H7 (cell line): ENCODE measurements around the gene PTF1A. TPM values are rescaled to one million over a fixed set of nuclear protein-coding genes. Genes with fewer than 3 reads are reported as not detected.
A peak's percentile ranks its signal among the peaks of the same experiment; 100 is the strongest.

ENCODE experiments used
- DNase-seq: peaks from one replicate; pipeline ENCODE4 v3.0.0; 2012
- H3K27me3 ChIP-seq: 2 replicates; pipeline ENCODE4 v1.6.0; 2011; ENCODE audit warnings: mild to moderate bottlenecking, low read length; ENCODE audit not compliant: control insufficient read depth, insufficient read depth
- H3K36me3 ChIP-seq: replicated peaks from 2 replicates; pipeline ENCODE4 v1.5.1; 2011; ENCODE audit warnings: low read length; ENCODE audit not compliant: control insufficient read depth, insufficient read depth
- H3K4me3 ChIP-seq: 2 replicates; pipeline ENCODE4 v1.5.1; 2011; ENCODE audit warnings: low read depth, mild to moderate bottlenecking, control low read depth, low read length, moderate library complexity; ENCODE audit not compliant: insufficient read depth
- total RNA-seq: library from RNA; depleted of rRNA; stranded (reverse); fragments of >200 nt; shearing (Covaris generic); gene quantifications from 2 replicates; pipeline ENCODE4 v1.2.3, GENCODE V29; 2014

The PTF1A gene
- total RNA-seq, 1 experiment from 2014 or later = 0.38 TPM

- peaks cover 98% of the 10 kb centered on the region for H3K27me3 ChIP-seq
- no peaks in the 10 kb centered on the region for H3K36me3 ChIP-seq
- H3K4me3 ChIP-seq = no peak overlapping the region; the same call in 1 of the 2 replicates
- DNase-seq = peak; percentile 84
Observed at GRCh38 chr10:23194966-23195845, 3.1 kb downstream of the PTF1A start.

GRCh38 chr10:23195846-23196600 is 3.9 kb downstream of the PTF1A start:
- H3K4me3 ChIP-seq = no peak overlapping the region
- peaks cover 98% of the 10 kb centered on the region for H3K27me3 ChIP-seq
- DNase-seq = peak; percentile 47
- no peaks in the 10 kb centered on the region for H3K36me3 ChIP-seq

- H3K36me3 ChIP-seq = no peaks in the 10 kb centered on the region
- peaks cover 98% of the 10 kb centered on the region for H3K27me3 ChIP-seq
- peak; percentile 16 for DNase-seq
- H3K4me3 ChIP-seq = no peak overlapping the region
Observed at GRCh38 chr10:23196915-23197314, 4.8 kb downstream of the PTF1A start.

GRCh38 chr10:23197416-23197861 is 5.3 kb downstream of the PTF1A start:
- DNase-seq = peak; percentile 68
- peaks cover 98% of the 10 kb centered on the region for H3K27me3 ChIP-seq
- no peak overlapping the region for H3K4me3 ChIP-seq
- H3K36me3 ChIP-seq = no peaks in the 10 kb centered on the region

GRCh38 chr10:23198610-23198939 is 6.5 kb downstream of the PTF1A start:
- H3K36me3 ChIP-seq = no peaks in the 10 kb centered on the region
- H3K4me3 ChIP-seq = peak overlapping the region; percentile 50
- H3K27me3 ChIP-seq = peaks cover 100% of the 10 kb centered on the region
- DNase-seq = no peak

DNA sequence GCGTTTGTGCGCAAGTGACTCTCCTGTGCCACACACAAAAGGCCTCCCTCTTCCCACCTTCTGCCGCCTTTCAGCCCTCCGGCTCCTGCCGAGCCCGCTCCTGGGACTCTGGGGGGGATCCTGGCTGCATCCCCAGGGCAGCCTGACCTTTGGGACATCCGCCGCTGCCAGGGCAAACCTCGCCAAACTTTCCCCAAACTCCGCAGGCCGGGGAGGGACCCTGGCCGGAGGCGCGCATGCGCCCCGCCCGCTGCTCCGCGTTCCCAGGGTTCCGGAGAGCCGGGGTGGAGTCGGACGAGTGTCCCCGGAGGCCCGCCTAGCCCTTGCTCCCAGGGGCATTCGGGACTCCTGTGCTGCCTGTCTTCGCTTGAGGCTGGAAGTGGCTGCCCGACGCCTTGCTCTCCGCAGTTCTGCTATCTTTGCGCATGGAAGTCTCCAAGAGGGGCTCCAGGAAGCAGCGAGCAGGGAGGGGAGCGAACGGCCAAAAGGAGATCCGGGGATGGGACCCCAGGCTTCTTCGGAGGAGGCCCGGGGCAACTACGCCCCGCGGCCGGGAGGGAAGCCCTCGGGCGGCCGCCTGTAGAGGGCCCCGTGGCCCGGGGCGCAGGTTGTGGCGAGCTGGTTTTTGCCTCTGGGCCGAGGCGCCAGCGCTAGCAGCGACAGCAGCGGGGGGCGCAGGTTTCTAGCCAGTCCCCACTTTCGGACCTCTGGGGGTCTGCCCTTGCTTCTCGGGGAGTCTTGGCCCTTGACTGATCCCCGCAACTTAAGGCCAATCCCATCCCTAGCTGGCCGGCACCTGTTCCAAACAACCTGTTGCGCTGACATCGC is 7.0 kb downstream of the PTF1A start:
- Histone ChIP-seq H3K4me3 (peak overlapping the region; percentile 50), H3K36me3 (no peaks in the 10 kb centered on the region), H3K27me3 (peaks cover 100% of the 10 kb centered on the region)
- DNase-seq = peak; percentile 97

DNA sequence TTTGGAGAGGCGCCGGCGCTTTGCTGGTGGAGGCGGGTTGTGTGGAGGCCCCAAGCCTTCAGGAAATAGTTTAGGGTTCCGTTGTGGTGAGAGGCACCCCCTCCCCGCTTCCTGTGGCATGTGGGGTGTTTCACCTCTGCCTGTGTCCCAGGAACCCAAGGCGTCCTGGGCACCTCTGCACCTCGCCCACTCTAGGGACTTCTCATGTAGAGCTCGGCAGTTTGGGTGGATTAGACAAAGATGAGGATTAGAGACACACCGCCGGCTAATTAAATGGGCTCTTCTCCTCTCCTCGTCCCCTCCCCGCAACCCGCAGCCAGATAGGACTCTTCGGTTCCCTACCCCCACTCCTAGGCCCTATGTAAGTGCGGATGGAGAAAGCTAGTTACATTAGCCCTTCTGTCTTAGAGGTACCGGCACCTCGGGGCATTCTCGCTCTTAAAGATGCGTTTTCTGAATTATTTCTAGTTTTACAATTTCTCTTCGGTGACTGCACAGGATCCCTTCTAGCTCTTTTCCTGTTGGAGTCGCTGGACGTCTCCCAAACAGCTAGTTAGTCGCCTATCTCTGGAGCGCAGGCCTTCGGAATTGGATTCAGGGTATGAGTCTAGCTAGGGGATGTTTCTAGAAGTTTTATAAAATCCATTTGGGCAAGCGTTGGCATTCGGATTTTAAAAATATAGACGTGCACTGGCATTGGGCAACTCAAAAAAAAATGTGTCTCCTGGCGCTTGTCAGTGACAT is 7.8 kb downstream of the PTF1A start:
- H3K36me3 ChIP-seq = no peaks in the 10 kb centered on the region
- peak; percentile 74 for DNase-seq
- peak overlapping the region; percentile 50 for H3K4me3 ChIP-seq
- H3K27me3 ChIP-seq = peaks cover 100% of the 10 kb centered on the region

DNA sequence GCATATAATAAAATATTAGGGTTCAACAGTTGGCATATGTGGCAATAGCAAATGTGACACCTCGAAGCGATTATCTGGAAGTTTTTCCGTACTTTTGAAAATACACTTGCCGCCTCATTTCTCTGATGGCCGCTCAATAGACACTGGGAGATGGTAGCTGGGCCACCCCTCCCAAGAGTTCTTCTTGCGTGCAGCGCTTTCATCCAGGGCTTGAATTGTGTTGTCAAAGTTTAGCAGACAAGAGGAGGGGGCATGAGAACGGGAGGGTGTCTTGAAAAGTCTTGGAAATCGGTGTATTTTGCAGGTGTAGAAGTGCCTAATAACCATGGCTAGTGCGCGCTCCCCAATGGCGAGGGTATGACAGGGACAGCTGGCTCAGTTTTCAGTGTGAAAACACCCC is 8.5 kb downstream of the PTF1A start:
- no peak overlapping the region for H3K4me3 ChIP-seq
- no peaks in the 10 kb centered on the region for H3K36me3 ChIP-seq
- peak; percentile 23 for DNase-seq
- H3K27me3 ChIP-seq = peaks cover 96% of the 10 kb centered on the region

DNA sequence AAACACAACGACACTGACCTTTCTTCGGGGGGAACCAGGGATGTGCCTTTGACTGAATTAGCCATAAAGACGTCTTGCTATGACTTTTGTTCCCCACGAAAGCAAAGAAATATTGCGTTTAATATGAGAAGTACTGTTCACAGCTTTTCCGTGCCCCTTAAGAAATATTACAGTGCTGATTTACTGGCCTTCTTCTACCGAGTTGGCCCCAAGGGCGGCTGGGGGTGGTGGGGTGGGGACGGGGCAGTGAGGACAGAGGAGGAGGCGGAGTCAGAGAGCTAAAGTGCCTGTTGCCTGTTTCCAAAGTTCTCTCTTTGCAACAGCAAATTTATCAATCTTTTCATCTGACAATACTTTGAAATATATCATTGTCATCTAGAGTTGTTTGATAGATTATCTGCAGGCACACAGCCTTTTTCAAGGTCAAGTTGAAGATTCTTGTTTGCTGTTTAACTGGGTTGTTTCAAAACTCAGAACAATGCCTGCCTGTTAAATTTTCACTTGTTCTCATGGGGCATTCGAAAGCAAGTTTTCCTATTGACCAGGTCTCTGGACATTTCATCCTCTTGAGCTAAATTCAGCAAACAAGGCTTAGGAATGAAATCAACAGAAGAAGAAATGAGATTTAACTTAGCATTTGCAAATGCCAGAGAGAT is 9.0 kb downstream of the PTF1A start:
- peak; percentile 59 for DNase-seq
- Histone ChIP-seq H3K36me3 (no peaks in the 10 kb centered on the region), H3K4me3 (no peak overlapping the region), H3K27me3 (peaks cover 91% of the 10 kb centered on the region)

DNA sequence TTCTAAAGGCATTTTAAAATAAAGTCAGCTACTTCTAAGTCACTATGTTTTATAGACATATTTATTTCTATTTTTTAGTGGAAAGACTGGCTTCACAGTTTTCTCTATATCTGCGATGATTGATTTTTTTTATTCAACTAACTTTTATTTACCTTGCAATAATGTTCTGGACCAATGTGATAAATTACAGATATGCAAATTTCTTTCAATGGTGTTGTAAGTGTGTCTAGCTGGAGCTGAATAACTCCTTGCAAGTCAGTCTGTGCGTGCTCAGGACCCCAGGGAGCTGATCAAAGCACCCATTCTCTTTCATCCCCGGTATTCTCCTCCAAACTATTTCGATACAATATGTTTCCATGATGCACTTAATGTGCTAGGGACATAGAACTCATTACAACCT is 9.7 kb downstream of the PTF1A start:
- Histone ChIP-seq H3K36me3 (no peaks in the 10 kb centered on the region), H3K27me3 (peaks cover 84% of the 10 kb centered on the region), H3K4me3 (no peak overlapping the region)
- no peak for DNase-seq

DNA sequence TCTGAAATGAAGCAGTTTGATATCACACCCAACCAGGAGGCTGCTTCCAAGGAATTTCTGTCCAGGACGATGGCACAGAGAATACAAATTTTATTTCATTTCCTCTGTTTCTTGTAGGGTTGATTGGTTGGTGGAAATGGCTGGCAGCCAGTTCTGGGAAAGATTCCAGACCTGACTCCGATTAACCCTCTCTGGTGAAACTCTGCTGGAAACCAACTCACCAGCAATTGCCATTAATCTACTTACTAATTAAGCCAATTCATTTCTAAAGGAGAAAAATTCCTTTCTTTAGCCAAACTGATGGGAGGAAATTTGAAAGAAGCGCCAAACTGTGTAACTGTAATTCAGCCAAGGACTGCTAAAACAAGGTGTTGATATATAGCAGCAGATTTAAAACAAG is 10.7 kb downstream of the PTF1A start:
- Histone ChIP-seq H3K36me3 (no peaks in the 10 kb centered on the region), H3K27me3 (peaks cover 74% of the 10 kb centered on the region), H3K4me3 (no peak overlapping the region)
- no peak for DNase-seq

- DNase-seq = peak; percentile 54
- H3K27me3 ChIP-seq = peaks cover 66% of the 10 kb centered on the region
- H3K36me3 ChIP-seq = no peaks in the 10 kb centered on the region
- no peak overlapping the region for H3K4me3 ChIP-seq
Observed at GRCh38 chr10:23203369-23204325, 11.5 kb downstream of the PTF1A start.

- Histone ChIP-seq H3K4me3 (no peak overlapping the region), H3K27me3 (peaks cover 55% of the 10 kb centered on the region), H3K36me3 (no peaks in the 10 kb centered on the region)
- peak; percentile 65 for DNase-seq
Observed at GRCh38 chr10:23204773-23205172, 12.7 kb downstream of the PTF1A start.
